ENCODE results near the gene AGAP3.
"Not testable (repeated sequence)": the region's sequence is repeated elsewhere in the genome, so short reads cannot be mapped to it uniquely, and the experiment has no call there.

The AGAP3 gene

DNA sequence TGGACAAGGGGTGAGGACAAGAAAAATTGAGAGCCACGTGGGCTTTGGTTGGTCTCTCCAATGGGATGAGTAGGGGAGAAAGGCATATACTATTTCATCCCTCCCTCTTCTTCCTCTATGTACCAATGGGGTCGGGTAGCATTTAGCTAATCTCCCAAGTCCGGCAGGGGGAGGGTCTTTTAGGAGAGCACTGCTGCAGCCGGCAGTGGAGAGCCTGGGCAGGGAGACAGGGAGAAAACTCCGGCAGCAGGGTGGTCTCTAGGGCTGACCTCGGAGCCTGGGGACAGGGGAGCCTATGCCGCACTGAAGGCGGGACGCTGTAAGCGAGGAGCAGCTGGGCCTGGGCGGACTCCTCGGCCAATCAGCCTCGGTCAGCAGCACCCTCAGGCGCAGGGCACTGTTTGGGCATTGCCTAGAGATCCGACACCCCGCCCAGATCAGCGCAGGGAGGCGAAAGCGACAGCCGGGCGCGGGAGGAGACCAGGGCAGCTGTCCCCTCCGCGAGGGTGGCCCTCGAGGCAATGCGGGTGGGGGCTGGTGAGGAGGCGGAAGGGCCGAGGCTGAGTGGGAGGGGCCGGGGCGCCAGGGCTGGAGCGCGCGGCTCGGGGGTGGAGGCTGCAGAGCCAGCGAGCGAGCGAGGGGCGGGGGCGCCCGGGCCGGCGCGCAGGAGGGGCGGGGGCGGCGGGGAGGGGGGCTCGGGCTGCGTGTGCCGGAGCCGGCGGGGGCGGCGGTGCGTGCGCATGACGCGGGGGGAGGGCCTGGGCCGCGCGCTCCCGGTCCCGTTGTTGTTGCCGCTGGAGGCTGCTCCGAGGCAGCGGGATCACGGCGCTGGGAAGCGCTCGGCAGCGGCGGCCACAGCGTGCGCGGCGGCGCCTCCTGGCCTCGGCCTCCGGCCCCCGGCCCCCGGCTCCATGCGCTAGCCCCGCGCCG, at the start of gene AGAP3:
Gene AGAP3, plus strand, starts transcription at position 785 of the 930 bp plus-strand sequence. CDS start 267 bp downstream, outside the sequence.
- in situ Hi-C loops (cut with MboI; ENCODE audit: low pct_unique_long_range_greater_than_20kb, low sequenced_read_pairs) = no loop called here
- peak; percentile 66 for DNase-seq

GRCh38 chr7:151038951-151039849, 47.1 kb upstream of the AGAP3 start:
- DNase-seq = peak; percentile 75
- in situ Hi-C loops (cut with MboI; ENCODE audit: low pct_unique_long_range_greater_than_20kb, low sequenced_read_pairs) = no loop called here

GRCh38 chr7:151039850-151040548, 46.3 kb upstream of the AGAP3 start:
- in situ Hi-C loops (cut with MboI; ENCODE audit: low pct_unique_long_range_greater_than_20kb, low sequenced_read_pairs) = no loop called here
- DNase-seq = no peak

DNA sequence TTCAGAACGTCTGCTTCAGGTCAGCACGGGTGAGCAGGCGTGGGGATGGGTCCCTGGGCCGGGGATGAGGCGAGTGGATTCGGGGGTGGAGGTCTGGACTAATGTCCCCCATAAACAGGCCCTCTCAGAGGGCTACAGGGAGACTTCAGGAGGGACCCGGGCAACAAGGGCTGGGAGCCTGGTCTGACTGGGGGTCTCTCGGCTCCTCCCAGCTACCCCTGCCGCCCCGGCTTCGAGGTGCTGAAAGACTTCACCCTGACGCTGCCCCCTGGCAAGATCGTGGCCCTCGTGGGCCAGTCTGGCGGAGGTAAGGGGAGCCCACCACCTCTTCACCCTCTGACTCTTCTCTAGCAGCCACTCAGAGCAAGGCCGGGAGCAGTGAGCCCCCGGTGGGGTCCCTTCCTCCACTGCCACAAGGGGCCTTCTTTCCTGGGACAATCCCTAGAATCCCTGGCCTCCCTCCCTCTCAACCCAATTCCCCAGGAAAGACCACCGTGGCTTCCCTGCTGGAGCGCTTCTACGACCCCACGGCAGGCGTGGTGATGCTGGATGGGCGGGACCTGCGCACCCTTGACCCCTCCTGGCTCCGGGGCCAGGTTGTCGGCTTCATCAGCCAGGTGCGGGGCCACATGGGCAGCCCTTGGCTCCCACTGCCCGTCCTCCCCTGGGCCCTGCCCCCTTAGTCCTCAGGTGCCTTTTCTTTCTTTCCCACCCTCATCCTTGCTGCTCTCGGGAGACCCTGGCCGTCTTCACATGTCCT, 45.5 kb upstream of the AGAP3 start:
- in situ Hi-C loops (cut with MboI; ENCODE audit: low pct_unique_long_range_greater_than_20kb, low sequenced_read_pairs) = no loop called here
- no peak for DNase-seq

DNA sequence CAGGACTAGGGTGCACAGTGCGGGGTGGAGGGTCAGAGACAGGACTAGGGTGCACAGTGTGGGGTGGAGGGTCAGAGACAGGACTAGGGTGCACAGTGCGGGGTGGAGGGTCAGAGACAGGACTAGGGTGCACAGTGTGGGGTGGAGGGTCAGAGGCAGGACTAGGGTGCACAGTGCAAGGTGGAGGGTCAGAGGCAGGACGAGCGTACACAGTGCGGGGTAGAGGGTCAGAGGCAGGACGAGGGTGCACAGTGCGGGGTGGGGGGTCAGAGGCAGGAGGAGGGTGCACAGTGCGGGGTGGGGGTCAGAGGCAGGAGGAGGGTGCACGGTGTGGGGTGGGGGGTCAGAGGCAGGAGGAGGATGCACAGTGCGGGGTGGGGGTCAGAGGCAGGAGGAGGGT, 42.8 kb upstream of the AGAP3 start:
- DNase-seq; in situ Hi-C loops (cut with MboI; ENCODE audit: low pct_unique_long_range_greater_than_20kb, low sequenced_read_pairs): not testable (repeated sequence)

GRCh38 chr7:151043959-151044358, 42.3 kb upstream of the AGAP3 start:
- in situ Hi-C loops (cut with MboI; ENCODE audit: low pct_unique_long_range_greater_than_20kb, low sequenced_read_pairs) = no loop called here
- no peak for DNase-seq

GRCh38 chr7:151045262-151045661, 41.0 kb upstream of the AGAP3 start:
- DNase-seq = no peak
- in situ Hi-C loops (cut with MboI; ENCODE audit: low pct_unique_long_range_greater_than_20kb, low sequenced_read_pairs) = no loop called here

- in situ Hi-C loops (cut with MboI; ENCODE audit: low pct_unique_long_range_greater_than_20kb, low sequenced_read_pairs) = no loop called here
- no peak for DNase-seq
Observed at GRCh38 chr7:151045967-151046366, 40.3 kb upstream of the AGAP3 start.

GRCh38 chr7:151046603-151047573, 39.4 kb upstream of the AGAP3 start:
- in situ Hi-C loops (cut with MboI; ENCODE audit: low pct_unique_long_range_greater_than_20kb, low sequenced_read_pairs) = no loop called here
- no peak for DNase-seq

DNA sequence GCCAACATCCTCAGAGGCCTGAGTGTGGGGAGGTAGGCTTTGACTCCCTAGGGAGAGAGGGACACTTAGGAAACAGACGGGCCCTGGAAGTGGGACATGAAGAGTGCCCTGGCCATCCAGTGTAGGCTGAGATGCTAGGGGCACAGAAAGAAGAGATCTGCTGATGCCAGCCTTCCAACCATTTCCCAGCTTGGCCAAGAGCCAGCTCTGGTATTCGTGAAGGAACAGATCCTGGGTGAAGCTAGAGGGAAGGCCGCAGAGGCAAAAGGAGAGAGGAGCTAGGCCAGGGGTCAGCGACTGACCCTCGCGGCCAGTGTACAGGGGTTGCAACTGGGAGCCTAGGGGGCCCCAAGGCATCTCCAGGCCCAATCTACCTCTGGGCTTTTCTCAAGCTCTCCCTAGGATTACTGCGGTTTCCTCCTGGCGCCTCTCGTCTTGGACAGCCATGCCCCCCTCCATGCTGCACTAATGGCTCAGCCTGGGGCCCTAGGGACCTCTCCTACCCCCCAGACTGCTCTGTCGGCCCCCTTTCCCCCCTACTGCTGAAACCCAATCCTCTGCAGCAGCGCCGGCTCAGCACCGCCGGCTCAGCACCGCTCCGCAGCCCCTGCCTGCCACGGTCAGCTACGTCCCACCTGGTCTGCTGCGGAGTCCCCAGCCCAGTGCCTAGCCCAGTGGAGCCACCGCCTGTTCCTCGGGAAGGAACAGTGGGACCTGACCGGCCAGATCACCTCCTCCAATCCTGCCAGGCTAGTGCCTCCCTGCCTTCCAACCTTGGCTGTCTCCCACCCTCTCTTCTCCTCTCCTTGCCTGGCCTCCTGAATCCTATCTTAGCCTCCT, 38.1 kb upstream of the AGAP3 start, which contains the start of gene ASIC3:
Gene ASIC3, plus strand, starts transcription at position 556 of the 840 bp plus-strand sequence. CDS start 355 bp downstream, outside the sequence.
- no peak for DNase-seq
- in situ Hi-C loops (cut with MboI; ENCODE audit: low pct_unique_long_range_greater_than_20kb, low sequenced_read_pairs) = no loop called here

DNA sequence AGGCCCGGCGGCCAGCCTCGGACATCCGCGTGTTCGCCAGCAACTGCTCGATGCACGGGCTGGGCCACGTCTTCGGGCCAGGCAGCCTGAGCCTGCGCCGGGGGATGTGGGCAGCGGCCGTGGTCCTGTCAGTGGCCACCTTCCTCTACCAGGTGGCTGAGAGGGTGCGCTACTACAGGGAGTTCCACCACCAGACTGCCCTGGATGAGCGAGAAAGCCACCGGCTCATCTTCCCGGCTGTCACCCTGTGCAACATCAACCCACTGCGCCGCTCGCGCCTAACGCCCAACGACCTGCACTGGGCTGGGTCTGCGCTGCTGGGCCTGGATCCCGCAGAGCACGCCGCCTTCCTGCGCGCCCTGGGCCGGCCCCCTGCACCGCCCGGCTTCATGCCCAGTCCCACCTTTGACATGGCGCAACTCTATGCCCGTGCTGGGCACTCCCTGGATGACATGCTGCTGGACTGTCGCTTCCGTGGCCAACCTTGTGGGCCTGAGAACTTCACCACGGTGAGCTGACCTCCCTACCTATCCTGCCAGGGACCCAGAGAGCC, 37.3 kb upstream of the AGAP3 start:
- in situ Hi-C loops (cut with MboI; ENCODE audit: low pct_unique_long_range_greater_than_20kb, low sequenced_read_pairs) = no loop called here
- DNase-seq = no peak

- DNase-seq = no peak
Observed at GRCh38 chr7:151051108-151051507, 35.2 kb upstream of the AGAP3 start.

DNA sequence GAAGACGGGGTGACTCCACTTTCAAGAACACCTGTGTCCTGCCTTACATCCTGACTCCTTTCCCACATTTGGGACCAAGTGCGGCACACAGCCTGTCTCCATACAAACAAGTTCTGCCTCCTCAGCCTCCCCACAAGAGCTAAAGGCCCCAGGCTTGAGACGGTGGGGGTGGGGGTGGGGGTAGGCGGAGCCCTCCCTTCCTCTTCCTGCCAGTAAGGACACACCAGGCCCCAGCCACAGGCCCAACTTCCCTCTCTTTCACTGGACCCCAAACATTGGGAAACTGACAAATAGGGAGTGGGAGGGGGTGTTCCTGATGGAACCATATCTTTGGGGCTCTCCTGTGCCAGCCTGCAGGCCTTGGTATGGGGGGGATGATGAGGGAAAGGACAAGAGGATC, 33.2 kb upstream of the AGAP3 start:
- peak; percentile 66 for DNase-seq
- in situ Hi-C loops (cut with MboI; ENCODE audit: low pct_unique_long_range_greater_than_20kb, low sequenced_read_pairs) = no loop called here

More at GRCh38 chr7:151051108-151051507, 35.2 kb upstream of the AGAP3 start:
- in situ Hi-C loops (cut with MboI; ENCODE audit: low pct_unique_long_range_greater_than_20kb, low sequenced_read_pairs) = no loop called here

DNA sequence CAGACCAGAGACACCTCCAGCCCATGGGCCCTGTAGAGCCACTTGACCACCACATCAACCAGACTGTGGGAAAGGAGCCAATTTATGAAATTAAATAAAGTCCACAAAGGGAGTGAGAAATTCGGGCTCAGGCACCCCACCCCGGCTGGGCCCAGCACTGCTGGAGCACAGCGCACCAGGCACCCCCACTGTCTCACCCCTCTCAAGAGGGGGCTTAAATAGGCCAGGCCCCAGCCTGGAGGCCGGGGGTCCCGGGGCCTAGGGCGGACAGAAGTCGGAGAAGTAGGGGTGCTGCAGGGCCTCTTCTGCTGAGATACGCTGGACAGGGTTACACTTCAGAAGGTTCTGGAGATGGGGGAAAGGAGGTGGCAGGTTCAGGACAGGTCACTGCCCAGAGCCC, 32.5 kb upstream of the AGAP3 start:
- in situ Hi-C loops (cut with MboI; ENCODE audit: low pct_unique_long_range_greater_than_20kb, low sequenced_read_pairs) = no loop called here
- DNase-seq = no peak

GRCh38 chr7:151056283-151056665, 30.0 kb upstream of the AGAP3 start:
- DNase-seq = no peak
- in situ Hi-C loops (cut with MboI; ENCODE audit: low pct_unique_long_range_greater_than_20kb, low sequenced_read_pairs) = no loop called here

Data from KBM-7 (cell line).